ENCODE data around the gene FNDC4. TPM values are rescaled to one million over a fixed set of nuclear protein-coding genes. Genes with fewer than 3 reads are reported as not detected.

Gene FNDC4
- total RNA-seq, 2 donors from 2014 or later: 0.73 to 1.4 TPM

- intact Hi-C loops (cut with DNase I, micrococcal nuclease): no loop called here
Measured at GRCh38 chr2:27496357-27497287, 1.6 kb upstream of the FNDC4 start, which contains the start of gene GCKR. TSS of gene GCKR (plus strand) at chr2:27496839. CDS start at chr2:27496905, 66 bp downstream.

GRCh38 chr2:27495840-27496356 lies 898 bp upstream of the FNDC4 start:
- ATAC-seq (no peak), DNase-seq (no peak)
- intact Hi-C loops (cut with DNase I, micrococcal nuclease): no loop called here

More at GRCh38 chr2:27496357-27497287, 1.6 kb upstream of the FNDC4 start, which contains the start of gene GCKR:
- ATAC-seq (peak; percentile 67), DNase-seq (no peak)

- intact Hi-C loops (cut with DNase I, micrococcal nuclease): no loop called here
- DNase-seq (peak in 1 of 2 donors; percentile 24), ATAC-seq (no peak)
Measured at GRCh38 chr2:27494284-27494943, 586 bp downstream of the FNDC4 start.

DNA sequence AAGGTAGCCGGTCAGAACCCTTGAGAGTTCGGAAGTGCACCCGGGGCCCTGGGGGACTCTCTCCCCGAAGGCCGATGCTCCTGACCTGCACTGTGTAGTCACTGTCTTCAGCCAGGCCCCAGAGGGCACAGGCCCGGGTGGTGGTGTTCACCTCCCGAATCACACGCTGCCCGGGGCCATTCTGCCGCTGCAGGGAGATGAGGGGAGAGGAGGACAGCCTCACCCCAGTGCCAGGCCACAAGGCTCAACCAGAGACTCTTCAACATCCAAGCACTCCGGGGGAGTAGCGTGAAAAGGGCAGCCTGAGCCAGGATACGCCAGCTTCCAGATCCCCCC lies 1.1 kb downstream of the FNDC4 start:
- intact Hi-C loops (cut with DNase I, micrococcal nuclease): no loop called here
- ATAC-seq (no peak), DNase-seq (no peak)

- no peak for ATAC-seq
- intact Hi-C loops (cut with DNase I, micrococcal nuclease): no loop called here
- DNase-seq: no peak
Measured at GRCh38 chr2:27492557-27492956, 2.4 kb downstream of the FNDC4 start.

- intact Hi-C loops (cut with DNase I, micrococcal nuclease): no loop called here
- peak; percentile 98 for ATAC-seq
Measured at GRCh38 chr2:27489498-27490397, 5.3 kb downstream of the FNDC4 start, which contains the start of gene IFT172. TSS of gene IFT172 (minus strand) at chr2:27489743. CDS start at chr2:27489653, 90 bp downstream.

GRCh38 chr2:27489118-27489497 lies 5.9 kb downstream of the FNDC4 start:
- DNase-seq: peak in 1 of 2 donors; percentile 14
- peak; percentile 9 for ATAC-seq
- intact Hi-C loops (cut with DNase I, micrococcal nuclease): no loop called here

More at GRCh38 chr2:27489498-27490397, 5.3 kb downstream of the FNDC4 start, which contains the start of gene IFT172:
- DNase-seq: peak; percentile 100

GRCh38 chr2:27485496-27485895 lies 9.5 kb downstream of the FNDC4 start:
- intact Hi-C loops (cut with DNase I, micrococcal nuclease): no loop called here
- ATAC-seq (no peak), DNase-seq (no peak)

- no peak for ATAC-seq
- DNase-seq: no peak
- intact Hi-C loops (cut with DNase I, micrococcal nuclease): no loop called here
Measured at GRCh38 chr2:27471961-27472360, 23.0 kb downstream of the FNDC4 start.

DNA sequence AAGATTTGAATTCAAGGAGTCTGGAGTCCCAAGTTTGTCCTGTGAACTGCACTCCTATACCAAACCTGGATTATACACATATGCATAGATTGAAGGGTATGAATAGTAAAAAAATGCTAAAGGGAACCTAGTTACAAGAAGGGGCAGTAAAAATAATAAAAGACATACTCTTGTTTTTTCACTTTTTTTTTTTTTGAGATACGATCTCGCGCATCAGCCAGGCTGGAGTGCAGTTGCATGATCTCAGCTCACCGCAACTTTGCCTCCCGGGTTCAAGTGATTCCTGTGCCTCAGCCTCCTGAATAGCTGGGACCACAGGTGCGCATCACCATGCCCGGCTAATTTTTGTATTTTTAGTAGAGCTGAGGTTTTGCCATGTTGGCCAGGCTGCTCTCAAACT lies 30.6 kb downstream of the FNDC4 start:
- intact Hi-C loops (cut with DNase I, micrococcal nuclease): no loop called here
- DNase-seq (no peak), ATAC-seq (no peak)

DNA sequence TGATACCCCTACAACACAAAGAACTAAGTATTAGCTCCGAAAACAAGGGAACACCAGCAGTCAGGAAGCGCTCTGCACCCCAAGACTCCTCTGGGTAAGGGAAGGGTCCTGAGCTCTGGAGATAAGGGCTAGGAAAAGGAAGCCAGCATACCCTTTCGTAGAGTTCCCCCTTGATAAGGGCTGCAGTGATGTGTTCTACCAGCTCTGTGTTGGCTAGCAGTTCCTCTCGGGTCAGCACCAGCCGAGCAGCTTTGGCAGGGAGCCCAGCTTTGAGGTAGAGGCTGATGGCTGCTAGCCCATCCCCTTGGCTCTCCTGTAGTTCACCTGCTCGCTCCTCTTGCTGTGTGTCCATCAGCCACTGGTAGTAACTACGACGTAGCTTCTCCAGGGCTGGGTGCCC lies 33.9 kb downstream of the FNDC4 start:
- no peak for ATAC-seq
- DNase-seq: no peak
- intact Hi-C loops (cut with DNase I, micrococcal nuclease): no loop called here

DNA sequence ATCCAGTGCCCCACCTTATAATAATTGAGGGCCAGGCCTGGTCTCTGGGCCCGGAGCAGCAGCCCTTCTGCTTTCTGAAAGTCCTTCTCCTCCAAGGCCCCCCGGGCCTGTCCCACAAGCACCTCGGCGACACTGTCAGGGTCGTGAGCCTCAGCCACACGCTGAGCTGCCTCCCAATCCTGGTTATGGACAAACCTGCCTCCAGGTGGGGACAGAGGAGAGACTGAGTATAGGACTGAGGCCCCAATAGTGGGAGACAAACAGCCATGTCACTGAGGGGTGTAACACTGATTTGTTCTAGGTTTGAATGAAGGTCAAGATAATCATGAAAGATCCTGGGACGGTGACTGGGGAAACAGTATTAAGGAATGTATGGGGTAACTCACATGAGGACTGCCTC lies 41.0 kb downstream of the FNDC4 start:
- no peak for ATAC-seq
- intact Hi-C loops (cut with DNase I, micrococcal nuclease): no loop called here
- DNase-seq: no peak

DNA sequence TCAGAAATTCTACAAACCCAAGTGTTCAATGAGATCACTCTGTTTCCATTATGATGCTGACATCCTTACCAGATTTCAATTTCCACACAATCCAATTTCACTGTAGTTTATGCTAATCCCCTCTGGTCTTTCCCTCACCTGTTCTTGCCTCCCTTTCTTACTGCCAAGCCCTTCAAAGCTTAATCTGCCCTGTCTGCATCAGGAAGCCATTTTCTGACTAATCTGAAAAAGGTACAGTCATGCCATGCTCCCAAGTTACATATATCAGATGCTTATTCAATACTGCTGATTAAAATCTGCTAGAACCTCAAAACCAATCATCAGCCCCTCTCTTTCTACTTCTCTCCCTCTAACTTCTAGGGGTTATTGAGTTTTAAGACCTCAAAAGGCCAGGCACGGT lies 43.9 kb downstream of the FNDC4 start:
- intact Hi-C loops (cut with DNase I, micrococcal nuclease): no loop called here
- DNase-seq (no peak), ATAC-seq (no peak)

DNA sequence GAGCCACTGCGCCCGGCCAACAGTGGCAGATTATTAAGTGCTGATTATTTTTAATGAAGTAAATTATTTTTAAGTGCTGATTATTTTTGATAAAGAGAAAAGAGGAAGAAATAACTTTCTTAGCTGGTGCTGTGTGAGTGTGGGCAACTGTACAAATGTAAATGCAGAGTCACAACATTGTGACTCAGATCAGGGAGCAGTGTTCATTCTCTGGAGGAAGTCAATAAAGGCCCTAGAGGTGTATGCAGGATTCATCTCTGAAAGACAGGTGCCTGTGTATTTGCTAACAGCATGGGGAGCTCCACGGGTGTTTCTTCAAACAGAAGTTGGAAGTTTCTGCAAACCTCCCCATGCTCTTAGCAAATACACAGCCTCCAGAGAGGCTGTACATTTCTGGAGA lies 46.6 kb downstream of the FNDC4 start:
- intact Hi-C loops (cut with DNase I, micrococcal nuclease): no loop called here
- DNase-seq (no peak), ATAC-seq (no peak)

DNA sequence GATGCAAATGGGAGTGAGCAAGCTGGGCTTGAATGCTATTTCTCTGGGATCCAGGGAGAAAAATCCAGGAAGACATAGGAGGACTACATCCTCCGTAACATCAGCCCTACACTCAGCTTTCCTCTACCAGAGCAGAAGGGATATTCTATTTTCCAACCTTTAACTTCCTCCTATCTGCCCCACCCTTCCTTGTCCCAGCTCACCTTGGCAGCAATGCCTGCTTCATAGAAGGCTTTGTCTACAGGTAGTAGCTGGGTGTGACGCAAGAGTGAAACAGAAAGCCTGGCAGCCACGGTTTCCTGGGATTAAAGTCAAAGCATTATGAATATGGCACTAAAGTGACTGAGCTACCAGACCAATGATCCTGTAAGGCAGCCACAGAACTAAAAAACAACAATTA lies 48.9 kb downstream of the FNDC4 start:
- intact Hi-C loops (cut with DNase I, micrococcal nuclease): no loop called here
- peak; percentile 80 for ATAC-seq
- peak; percentile 72 to 93 for DNase-seq

GRCh38 chr2:27445615-27446014 lies 49.4 kb downstream of the FNDC4 start:
- intact Hi-C loops (cut with DNase I, micrococcal nuclease): no loop called here
- DNase-seq (peak; percentile 38 to 46), ATAC-seq (peak; percentile 43)

DNA sequence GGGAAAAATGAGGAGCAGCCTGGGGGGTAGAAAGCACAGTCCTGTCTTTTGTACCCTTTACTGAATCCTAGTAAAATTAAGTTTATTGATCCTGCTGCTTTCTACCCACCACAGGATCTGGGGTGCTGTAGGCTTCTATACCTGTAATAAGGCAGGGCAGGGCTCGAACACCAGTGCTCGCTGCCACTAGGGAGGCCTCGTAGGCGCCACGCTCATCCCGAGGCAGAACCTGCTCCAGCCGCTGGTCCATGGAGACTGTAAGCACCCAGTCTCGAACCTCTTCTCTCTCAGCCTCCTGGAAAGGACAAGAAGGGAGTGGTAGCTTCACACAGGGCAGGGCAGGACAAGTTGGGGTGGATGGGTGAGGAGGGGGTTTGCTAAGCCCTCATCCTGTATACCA lies 49.8 kb downstream of the FNDC4 start:
- ATAC-seq (no peak), DNase-seq (peak in 1 of 2 donors; percentile 8)
- intact Hi-C loops (cut with DNase I, micrococcal nuclease): no loop called here

- intact Hi-C loops (cut with DNase I, micrococcal nuclease): no loop called here
- peak; percentile 28 for ATAC-seq
- peak in 1 of 2 donors; percentile 46 for DNase-seq
Measured at GRCh38 chr2:27442920-27443282, 52.1 kb downstream of the FNDC4 start.

Data from left colon (tissue), 2 donors.